Measurements from ENCODE around the gene SLC27A6. TPM values are rescaled to one million over a fixed set of nuclear protein-coding genes. Genes with fewer than 3 reads are reported as not detected.

Gene SLC27A6
- total and polyA plus RNA-seq, 5 donors = 25.2 to 46.3 (median 29.1) TPM

DNA sequence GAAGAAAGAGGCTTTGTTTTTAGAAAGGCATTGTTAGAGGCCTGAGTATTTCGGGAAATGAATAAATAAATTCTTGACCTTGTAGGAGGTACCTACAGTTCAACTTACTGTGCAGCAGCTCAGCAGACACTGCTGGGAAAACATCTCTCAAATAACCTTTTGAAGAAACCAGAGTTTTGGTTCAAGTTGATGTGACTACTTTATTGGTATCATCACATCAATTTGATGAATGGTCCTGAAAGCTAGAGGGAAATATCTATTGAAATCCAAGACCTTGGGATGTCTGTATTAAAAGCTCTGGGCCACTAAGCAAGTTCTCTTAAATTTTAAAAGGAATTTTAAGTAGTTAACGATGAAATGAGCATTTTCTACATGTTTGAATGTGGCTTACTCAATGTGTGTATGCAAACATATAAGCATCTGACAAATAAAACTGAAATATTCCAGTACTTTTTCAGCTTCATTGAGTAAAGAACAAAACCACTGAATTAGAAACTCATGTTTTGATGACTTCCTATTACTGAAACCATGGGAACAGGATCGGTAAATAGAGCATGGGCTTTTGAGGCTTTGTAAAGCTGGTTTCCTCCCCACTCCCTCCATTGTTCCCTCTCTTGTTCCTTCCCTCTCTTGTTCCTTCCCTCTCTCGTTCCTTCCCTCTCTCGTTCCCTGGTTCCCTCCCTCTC, 36.7 kb downstream of the SLC27A6 start:
- WGBS = 57% methylated on average over 5 of the region's 5 CpGs
- Histone ChIP-seq H3K9me3 (ENCODE audit: control insufficient read depth, low read length) (no peaks in the 10 kb centered on the region), H3K27ac (ENCODE audit: low read length) (no peak overlapping the region), H3K4me3 (ENCODE audit: low read length) (no peak overlapping the region), H3K27me3 (ENCODE audit: control insufficient read depth, insufficient read depth) (no peaks in the 10 kb centered on the region), H3K4me1 (ENCODE audit: control insufficient read depth, insufficient read depth, low read length) (no peaks in the 10 kb centered on the region)
- DNase-seq = no peak
- ATAC-seq = no peak
- intact Hi-C loops (cut with DNase I) = no loop called here

DNA sequence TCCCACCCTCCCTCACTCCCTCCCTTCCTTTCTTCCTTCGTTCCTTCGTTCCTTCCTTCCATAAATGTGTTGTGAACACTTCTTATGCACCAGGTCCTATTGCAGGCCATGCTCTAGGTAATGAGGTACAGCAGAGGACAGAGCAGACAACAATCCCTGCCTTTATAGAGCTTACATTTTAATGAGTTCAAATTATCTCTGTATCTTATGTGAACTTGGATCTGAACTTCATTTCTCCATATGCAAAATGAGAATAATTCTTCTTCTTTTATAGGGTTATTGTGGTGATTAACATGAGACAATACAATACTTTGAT, 37.2 kb downstream of the SLC27A6 start:
- H3K4me1 ChIP-seq (ENCODE audit: control insufficient read depth, insufficient read depth, low read length) = no peaks in the 10 kb centered on the region
- intact Hi-C loops (cut with DNase I) = no loop called here
- H3K4me3 ChIP-seq (ENCODE audit: low read length) = no peak overlapping the region
- no peaks in the 10 kb centered on the region for H3K27me3 ChIP-seq (ENCODE audit: control insufficient read depth, insufficient read depth)
- H3K27ac ChIP-seq (ENCODE audit: low read length) = no peak overlapping the region
- no peak for DNase-seq
- 65% methylated on average over 2 of the region's 2 CpGs for WGBS
- no peaks in the 10 kb centered on the region for H3K9me3 ChIP-seq (ENCODE audit: control insufficient read depth, low read length)
- ATAC-seq = no peak

DNA sequence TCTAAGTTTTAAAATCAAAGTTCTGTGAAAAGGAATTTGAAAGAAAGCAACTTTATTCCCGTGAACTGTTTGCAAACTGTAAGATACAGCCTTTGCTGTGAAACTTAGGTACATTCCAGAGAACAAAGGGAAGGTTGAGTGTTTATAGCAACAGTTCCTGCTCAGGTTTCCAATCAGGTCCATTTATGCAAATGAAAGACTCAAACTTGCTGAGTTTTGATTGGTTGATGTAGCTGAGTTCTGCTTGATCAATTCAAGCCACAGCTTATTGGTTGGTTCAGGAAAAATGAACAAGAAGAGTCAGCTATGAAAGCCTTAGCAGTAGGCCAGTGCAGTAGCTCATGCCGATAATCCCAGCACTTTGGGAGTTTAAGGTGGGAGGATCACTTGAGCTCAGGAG, 37.9 kb downstream of the SLC27A6 start:
- Histone ChIP-seq H3K9me3 (ENCODE audit: control insufficient read depth, low read length) (no peaks in the 10 kb centered on the region), H3K4me1 (ENCODE audit: control insufficient read depth, insufficient read depth, low read length) (no peaks in the 10 kb centered on the region), H3K27me3 (ENCODE audit: control insufficient read depth, insufficient read depth) (no peaks in the 10 kb centered on the region), H3K27ac (ENCODE audit: low read length) (no peak overlapping the region), H3K4me3 (ENCODE audit: low read length) (no peak overlapping the region)
- ATAC-seq = no peak
- WGBS = 90% methylated on average over 2 of the region's 2 CpGs
- no peak for DNase-seq
- intact Hi-C loops (cut with DNase I) = no loop called here

DNA sequence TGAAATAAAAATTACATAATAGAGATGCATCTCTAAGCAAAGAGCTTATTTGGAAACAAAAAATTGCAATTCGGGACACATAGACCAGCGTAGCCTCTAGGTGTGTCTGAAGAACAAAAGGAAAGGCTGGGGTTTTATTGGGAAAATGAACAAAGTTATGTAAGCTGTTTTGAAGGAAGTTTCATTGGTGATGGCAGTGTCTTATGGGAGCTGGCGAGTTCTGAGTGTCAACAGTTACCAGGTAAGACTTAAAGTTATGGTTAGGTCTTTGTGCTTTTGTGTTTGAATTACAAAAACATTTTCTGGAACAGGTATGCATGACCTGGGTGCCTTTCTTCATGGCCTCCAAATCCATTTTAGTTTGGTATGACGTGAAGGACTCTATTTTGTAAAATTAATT, 48.9 kb downstream of the SLC27A6 start:
- Histone ChIP-seq H3K9me3 (ENCODE audit: control insufficient read depth, low read length) (no peaks in the 10 kb centered on the region), H3K27me3 (ENCODE audit: control insufficient read depth, insufficient read depth) (no peaks in the 10 kb centered on the region), H3K4me1 (ENCODE audit: control insufficient read depth, insufficient read depth, low read length) (no peaks in the 10 kb centered on the region), H3K4me3 (ENCODE audit: low read length) (no peak overlapping the region), H3K27ac (ENCODE audit: low read length) (no peak overlapping the region)
- WGBS = 87% methylated on average over 4 of the region's 4 CpGs
- intact Hi-C loops (cut with DNase I) = no loop called here
- ATAC-seq = no peak
- no peak for DNase-seq

DNA sequence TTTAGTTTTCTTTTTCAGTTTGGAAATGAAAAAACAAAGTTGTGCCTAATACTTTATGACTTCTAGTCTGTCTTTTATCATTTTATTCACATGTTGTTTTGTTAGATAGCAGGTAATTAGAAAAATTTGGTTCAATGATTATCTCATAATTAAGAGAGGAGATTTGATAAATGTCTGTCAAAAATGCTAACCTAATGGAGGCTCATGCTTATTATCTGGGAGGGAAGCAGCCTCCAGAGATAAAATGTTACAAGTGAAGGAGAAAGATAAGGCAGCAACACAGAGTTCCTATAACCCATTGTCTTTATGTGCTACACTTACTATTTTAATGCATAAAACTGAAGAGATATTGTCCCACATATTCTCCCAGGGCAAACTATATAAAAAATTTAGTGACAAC, 53.5 kb downstream of the SLC27A6 start:
- H3K27ac ChIP-seq (ENCODE audit: low read length) = no peak overlapping the region
- DNase-seq (no peak), ATAC-seq (no peak)
- no peak overlapping the region for H3K4me3 ChIP-seq (ENCODE audit: low read length)
- no peaks in the 10 kb centered on the region for H3K9me3 ChIP-seq (ENCODE audit: control insufficient read depth, low read length)
- peaks cover 2% of the 10 kb centered on the region for H3K4me1 ChIP-seq (ENCODE audit: control insufficient read depth, insufficient read depth, low read length)
- H3K27me3 ChIP-seq (ENCODE audit: control insufficient read depth, insufficient read depth) = no peaks in the 10 kb centered on the region
- intact Hi-C loops (cut with DNase I) = no loop called here

DNA sequence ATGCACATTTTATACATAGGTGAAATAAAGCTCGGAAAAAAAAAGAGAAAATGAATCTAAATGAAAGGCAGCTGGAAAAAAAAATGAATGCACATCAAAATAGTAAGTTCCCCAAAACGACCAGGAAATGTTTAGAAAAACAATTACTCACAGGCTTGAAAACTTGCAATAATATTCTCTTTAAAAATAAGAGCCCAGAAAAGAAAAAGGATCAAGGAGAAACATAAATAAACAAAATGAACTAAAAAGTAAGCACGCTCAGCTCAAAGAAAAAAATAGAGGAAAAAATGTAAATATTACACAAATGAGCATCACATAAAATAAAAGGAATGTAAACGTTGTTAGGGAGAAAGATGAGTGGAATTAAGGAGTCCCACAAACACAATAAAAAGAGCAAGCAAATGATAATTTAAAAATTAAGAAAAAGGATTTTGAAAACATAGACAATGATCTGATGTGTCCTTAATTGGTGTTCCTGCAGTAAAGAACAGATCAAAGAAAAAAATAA, 54.2 kb downstream of the SLC27A6 start:
- Histone ChIP-seq H3K27ac (ENCODE audit: low read length) (no peak overlapping the region), H3K4me1 (ENCODE audit: control insufficient read depth, insufficient read depth, low read length) (peaks cover 2% of the 10 kb centered on the region), H3K27me3 (ENCODE audit: control insufficient read depth, insufficient read depth) (no peaks in the 10 kb centered on the region), H3K9me3 (ENCODE audit: control insufficient read depth, low read length) (no peaks in the 10 kb centered on the region), H3K4me3 (ENCODE audit: low read length) (no peak overlapping the region)
- ATAC-seq (no peak), DNase-seq (no peak)
- 55% methylated on average over 4 of the region's 4 CpGs for whole genome bisulfite sequencing
- intact Hi-C loops (cut with DNase I) = no loop called here

DNA sequence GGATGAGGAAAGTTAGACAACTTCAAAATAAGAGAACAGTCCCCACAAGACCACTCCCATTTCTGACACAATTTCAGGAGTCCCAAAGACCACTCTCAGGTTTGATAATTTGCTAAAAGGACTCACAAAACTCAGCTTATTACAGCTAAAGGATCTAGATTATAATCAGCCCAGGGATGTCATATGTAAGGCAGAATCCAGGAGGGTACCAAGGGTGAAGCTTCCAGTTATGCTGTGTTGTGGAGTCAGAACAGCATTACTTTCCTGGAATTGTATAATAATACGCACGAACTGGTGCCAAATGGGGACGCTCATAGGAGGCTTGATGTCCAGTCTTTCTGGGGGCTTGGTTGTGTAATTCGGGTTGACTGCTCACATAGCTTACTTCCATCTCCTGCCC, 55.4 kb downstream of the SLC27A6 start:
- no peaks in the 10 kb centered on the region for H3K9me3 ChIP-seq (ENCODE audit: control insufficient read depth, low read length)
- 94% methylated on average over 4 of the region's 4 CpGs for WGBS
- H3K27me3 ChIP-seq (ENCODE audit: control insufficient read depth, insufficient read depth) = no peaks in the 10 kb centered on the region
- DNase-seq (no peak), ATAC-seq (no peak)
- H3K4me1 ChIP-seq (ENCODE audit: control insufficient read depth, insufficient read depth, low read length) = peaks cover 2% of the 10 kb centered on the region
- intact Hi-C loops (cut with DNase I) = no loop called here
- H3K27ac ChIP-seq (ENCODE audit: low read length) = no peak overlapping the region
- no peak overlapping the region for H3K4me3 ChIP-seq (ENCODE audit: low read length)

DNA sequence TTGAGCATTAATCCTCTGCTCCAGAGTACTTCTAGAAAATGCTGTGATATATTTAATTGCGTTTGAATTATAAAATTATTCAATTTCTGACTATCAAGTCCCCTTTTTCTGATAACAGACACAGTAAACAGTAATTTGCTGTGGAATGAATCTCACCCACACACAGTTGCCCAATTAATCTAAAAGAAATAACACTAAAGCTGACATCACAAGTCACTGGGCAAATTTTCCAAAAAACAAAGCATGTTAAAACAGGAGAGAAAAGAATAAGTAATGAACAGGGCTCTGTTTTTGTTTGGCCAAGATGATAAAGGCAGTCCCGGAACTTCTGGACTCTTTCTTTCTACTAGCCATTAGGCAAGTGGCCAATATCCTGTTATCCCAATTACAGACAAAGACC, 56.5 kb downstream of the SLC27A6 start:
- H3K9me3 ChIP-seq (ENCODE audit: control insufficient read depth, low read length) = no peaks in the 10 kb centered on the region
- H3K4me3 ChIP-seq (ENCODE audit: low read length) = no peak overlapping the region
- no peak for ATAC-seq
- H3K27ac ChIP-seq (ENCODE audit: low read length) = no peak overlapping the region
- intact Hi-C loops (cut with DNase I) = no loop called here
- no peak for DNase-seq
- WGBS = 36% methylated on average over 2 of the region's 2 CpGs
- no peaks in the 10 kb centered on the region for H3K27me3 ChIP-seq (ENCODE audit: control insufficient read depth, insufficient read depth)
- peaks cover 2% of the 10 kb centered on the region for H3K4me1 ChIP-seq (ENCODE audit: control insufficient read depth, insufficient read depth, low read length)

DNA sequence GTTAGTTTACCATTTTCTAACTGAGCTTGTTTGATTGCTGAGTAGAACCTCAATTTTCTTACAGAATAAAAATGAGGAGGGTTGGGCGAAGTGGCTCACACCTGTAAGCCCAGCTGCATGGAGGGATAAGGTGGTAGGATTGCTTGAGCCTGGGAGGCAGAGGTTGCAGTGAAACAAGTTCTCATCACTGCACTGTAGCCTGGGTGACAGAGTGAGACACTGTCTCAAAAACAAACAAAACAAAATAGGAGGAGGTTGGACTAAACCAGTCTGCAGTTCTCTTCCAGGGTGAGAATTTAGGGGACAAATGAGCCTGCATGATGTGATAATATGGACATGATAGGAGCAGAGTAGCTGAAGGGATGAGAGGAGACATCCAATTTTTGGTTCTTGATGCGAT, 57.3 kb downstream of the SLC27A6 start:
- ATAC-seq (no peak), DNase-seq (no peak)
- no peaks in the 10 kb centered on the region for H3K27me3 ChIP-seq (ENCODE audit: control insufficient read depth, insufficient read depth)
- H3K4me1 ChIP-seq (ENCODE audit: control insufficient read depth, insufficient read depth, low read length) = peaks cover 2% of the 10 kb centered on the region
- H3K9me3 ChIP-seq (ENCODE audit: control insufficient read depth, low read length) = no peaks in the 10 kb centered on the region
- WGBS = 83% methylated on average over 2 of the region's 2 CpGs
- intact Hi-C loops (cut with DNase I) = no loop called here
- H3K4me3 ChIP-seq (ENCODE audit: low read length) = no peak overlapping the region
- H3K27ac ChIP-seq (ENCODE audit: low read length) = no peak overlapping the region

DNA sequence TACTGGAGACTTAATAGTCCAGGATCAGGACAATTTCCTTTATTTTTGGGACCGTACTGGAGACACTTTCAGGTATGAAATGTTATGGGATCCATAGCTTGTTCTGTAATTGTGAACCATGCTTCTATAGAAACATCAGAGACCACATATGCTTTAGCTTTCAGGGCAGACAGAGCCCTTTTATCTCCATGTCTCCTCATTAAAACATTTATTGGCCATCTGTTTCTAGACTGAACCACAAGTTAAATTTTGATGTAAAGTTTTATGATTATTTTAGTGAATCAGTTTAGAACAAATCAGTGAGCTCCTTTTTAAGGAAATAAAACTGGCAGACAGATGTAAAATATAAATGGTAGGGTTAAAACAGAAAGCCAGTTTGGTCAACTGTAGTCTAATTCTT, 62.0 kb downstream of the SLC27A6 start:
- no peak for ATAC-seq
- H3K27ac ChIP-seq (ENCODE audit: low read length) = no peak overlapping the region
- H3K4me1 ChIP-seq (ENCODE audit: control insufficient read depth, insufficient read depth, low read length) = peaks cover 2% of the 10 kb centered on the region
- no peaks in the 10 kb centered on the region for H3K9me3 ChIP-seq (ENCODE audit: control insufficient read depth, low read length)
- H3K27me3 ChIP-seq (ENCODE audit: control insufficient read depth, insufficient read depth) = no peaks in the 10 kb centered on the region
- intact Hi-C loops (cut with DNase I) = no loop called here
- WGBS = 82% methylated on average over 1 of the region's 1 CpG
- no peak for DNase-seq
- H3K4me3 ChIP-seq (ENCODE audit: low read length) = no peak overlapping the region

DNA sequence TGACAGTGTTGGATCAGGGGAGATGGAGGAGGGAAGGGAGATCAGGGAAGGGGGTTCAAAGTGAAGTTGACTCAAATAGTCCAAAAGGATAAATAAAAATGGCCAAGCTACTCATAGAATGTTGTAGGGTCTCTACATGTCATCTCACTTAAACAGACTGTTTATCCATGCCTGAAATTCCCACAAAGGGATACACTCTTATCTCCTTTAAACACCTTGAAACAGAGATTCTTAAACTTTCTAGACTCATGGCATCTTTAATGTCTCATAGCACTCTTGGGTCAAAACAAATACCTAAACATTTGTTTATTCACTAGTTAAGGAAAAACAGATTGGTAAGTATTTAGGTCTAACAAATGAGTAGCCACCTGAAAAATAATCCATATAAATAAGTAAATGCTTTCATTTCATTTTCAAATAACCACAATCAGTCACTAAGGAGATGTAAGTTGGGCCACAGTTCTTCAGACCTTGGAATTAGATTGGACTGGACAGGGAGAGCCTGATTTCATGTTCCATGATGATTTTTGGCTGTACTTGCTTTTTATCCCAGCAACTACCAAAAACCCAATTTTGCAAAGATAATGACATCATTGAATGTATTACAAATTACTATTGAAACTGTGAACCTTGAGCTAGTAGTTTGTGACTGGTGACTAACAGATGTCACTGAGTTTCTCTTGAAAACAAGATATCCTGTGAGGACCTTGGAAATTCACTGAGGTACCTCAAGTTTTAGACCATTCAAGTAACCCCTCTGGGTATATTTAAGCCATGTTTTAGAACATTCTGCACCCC, 66.8 kb downstream of the SLC27A6 start:
- intact Hi-C loops (cut with DNase I) = no loop called here
- Histone ChIP-seq H3K4me1 (ENCODE audit: control insufficient read depth, insufficient read depth, low read length) (no peaks in the 10 kb centered on the region), H3K4me3 (ENCODE audit: low read length) (no peak overlapping the region), H3K27me3 (ENCODE audit: control insufficient read depth, insufficient read depth) (no peaks in the 10 kb centered on the region), H3K27ac (ENCODE audit: low read length) (no peak overlapping the region), H3K9me3 (ENCODE audit: control insufficient read depth, low read length) (no peaks in the 10 kb centered on the region)
- DNase-seq (no peak), ATAC-seq (no peak)
